GM12873 (cell line): ENCODE results near the gene EME1.

Experiments used
- CTCF ChIP-seq: IDR thresholded peaks from 2 replicates; pipeline ENCODE4 v1.5.1; 2012; ENCODE audit warnings: low read depth, mild to moderate bottlenecking, moderate library complexity, low read length, control low read depth; ENCODE audit not compliant: insufficient read depth; ENCODE audit errors: missing control alignments

The EME1 gene

GRCh38 chr17:50355701-50356341 lies 17.2 kb upstream of the EME1 start:
- no peak for TF ChIP-seq CTCF

DNA sequence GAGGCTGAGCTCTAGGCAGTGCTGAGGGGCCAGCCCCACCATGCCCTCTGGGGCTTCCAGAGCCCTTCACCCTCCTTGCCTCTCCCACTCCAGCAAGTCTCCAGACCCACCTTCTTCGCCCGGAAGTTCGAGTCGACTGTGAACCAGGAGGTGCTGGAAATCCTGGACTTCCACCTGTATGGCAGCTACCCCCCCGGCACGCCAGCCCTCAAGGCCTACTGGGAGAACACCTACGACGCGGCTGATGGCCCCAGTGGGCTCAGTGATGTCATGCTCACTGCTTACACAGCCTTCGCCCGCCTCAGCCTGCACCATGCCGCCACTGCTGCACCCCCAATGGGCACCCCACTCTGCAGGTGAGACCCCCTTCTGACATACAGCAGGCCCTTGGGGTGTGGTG lies 16.6 kb upstream of the EME1 start:
- TF ChIP-seq CTCF, result no peak

DNA sequence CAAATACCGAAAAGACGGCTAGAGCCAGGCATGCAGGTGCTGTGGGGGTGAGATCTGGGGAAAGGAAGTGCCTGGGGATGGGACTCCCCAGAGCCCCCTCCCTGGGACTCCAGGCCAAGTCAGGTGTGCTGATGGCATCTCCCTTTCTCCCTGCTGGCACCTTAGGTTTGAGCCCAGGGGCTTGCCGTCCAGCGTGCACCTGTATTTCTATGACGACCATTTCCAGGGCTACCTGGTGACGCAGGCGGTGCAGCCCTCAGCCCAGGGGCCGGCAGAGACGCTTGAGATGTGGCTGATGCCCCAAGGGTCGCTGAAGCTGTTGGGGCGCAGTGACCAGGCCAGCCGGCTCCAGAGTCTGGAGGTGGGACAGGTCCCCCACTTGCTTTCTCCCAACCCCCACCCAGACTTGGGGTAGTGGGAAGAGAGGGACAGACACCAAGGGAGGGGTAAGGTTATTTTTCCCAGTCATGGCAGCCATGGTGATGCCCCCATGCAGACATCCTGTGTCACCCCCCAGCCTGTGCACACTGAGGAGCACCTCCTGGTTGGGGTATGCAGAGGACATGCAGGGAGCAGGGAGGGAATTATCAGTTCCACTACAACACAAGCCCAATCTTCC lies 16.0 kb upstream of the EME1 start:
- TF ChIP-seq CTCF, result no peak

- TF ChIP-seq CTCF, result no peak
Observed at GRCh38 chr17:50358177-50358576, 14.9 kb upstream of the EME1 start.

DNA sequence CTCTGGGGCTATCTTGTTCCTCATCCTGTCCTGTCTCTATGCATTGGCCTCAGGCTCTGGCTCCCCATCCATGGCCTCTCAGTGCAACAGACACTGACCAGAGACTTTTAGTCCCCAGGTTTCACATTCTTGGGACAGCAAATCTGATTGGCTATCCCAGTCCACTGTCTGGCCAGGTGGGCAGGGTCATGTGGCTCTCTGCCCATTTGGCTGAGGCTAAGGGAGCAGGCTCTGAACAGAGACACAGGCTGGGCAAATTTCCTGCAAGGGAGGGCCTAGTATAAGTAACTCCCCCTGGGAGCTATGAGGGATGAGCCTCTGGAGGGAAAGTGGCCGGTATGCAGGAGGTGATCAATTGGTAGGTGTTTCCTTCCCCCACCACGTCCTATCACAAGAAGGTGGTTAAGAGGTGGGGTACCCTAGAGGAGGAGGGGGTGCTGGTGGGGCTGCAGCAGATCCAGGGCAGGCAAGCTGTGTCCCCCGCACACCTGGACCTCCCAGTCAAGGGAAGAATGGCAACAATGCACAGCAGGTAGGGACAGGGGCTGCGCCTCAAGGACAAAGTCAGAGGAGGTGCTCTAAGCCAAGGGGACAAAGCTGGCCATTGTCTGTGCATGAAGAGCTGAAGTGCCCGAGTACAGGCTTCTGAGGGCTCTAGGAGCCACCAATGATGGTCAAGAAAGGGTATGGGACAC lies 13.9 kb upstream of the EME1 start:
- TF ChIP-seq CTCF, result no peak

DNA sequence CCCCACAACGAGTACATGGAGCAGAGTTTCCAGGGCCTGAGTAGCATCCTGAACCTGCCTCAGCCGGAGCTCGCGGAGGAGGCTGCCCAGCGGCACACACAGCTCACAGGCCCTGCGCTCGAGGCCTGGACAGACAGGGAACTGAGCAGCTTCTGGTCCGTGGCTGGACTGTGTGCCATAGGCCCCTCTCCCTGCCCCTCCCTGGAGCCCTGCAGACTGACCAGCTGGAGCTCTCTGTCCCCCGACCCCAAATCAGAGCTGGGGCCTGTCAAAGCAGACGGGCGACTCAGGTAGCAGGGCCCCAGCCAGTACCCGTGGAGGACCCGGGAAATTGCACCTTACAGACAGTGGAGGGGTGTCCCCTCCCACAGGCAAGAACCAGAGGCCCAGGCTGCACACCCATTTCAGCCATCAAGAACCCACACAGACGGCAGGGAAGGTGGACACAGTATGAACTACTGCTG lies 13.0 kb upstream of the EME1 start:
- TF ChIP-seq CTCF, result no peak

DNA sequence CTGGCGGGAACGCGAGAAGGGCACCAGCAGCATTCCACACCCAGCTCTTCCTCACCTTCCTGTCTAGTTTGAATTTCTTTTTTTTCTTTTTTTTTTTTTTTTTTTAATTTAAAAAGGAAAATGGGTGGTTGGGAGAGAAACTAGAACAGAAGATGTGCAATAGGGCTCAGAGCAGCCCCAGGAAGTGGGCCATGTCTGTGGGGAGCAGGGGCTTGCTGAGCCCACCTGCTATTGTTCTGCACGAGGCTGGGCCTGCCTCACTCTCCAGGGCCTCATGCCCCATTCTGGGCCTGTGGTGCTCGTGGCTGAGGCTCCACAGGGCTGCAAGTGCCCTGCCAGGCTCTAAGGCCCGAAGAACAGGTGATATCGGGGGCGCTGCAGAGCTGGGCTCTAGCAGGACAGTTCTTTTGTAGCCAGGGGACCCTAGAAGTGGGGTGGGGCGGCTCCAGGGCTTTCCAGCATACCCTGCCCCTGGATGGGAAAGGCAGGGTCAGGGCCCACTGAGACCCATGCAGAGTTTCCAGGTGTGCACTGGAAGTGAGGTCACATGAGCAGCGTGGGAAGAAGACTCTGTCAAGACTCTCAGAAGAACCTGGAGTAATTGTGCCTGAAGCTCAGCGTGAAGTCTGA lies 12.4 kb upstream of the EME1 start:
- no peak for TF ChIP-seq CTCF
